GM21526 (cell line): ENCODE measurements around the gene RNF224.

Source experiments
- ATAC-seq: cut with Tn5 transposase; IDR thresholded peaks from one replicate; pipeline ENCODE4 v1.9.1; 2021; ENCODE audit warnings: moderate library complexity; ENCODE audit not compliant: unreplicated experiment, low FRiP score

Gene RNF224

DNA sequence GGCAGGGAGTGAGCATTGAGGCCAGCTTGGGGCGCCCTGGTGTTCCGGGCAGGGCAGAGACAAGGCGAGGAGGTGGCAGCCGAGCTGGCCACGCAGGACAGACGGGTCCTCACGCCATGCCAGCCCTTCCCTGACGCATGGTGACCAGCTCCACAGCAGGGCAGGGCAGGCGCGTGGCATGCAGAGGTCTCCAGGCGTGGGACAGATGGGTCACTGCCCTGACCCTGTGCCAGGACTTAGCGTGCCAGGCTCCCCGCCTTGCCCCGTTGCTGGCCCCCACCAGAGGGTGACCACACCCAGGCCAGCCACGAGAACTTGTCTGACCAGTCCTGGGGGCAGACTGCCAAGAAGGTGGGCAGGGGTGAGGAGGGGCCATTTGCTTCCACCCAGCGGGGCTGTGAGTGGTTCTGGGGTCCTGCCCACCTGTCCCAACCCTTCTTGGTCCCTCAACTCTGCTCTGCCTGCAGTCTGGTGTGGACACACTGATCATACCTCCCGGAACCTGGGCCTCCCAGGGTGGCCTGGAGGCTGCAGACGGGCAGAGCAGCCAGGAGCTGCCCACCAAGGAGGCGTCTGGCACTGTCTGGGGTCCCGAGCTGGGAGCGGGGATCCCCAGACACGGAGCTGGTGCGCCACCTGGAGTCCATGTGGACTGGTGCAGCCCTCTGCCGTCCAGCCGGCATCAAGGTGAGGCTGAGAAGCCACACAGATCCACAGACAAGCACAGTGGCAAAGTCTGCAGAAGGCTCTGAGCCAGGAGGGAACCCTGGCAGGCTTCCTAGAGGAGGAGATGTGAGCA, at the start of gene RNF224:
Gene RNF224, plus strand, starts transcription at position 449 of the 799 bp plus-strand sequence. CDS start 834 bp downstream, outside the sequence.
- ATAC-seq: no peak

- ATAC-seq: no peak
Observed at GRCh38 chr9:137178201-137178938, 48.9 kb upstream of the RNF224 start.

- no peak for ATAC-seq
Observed at GRCh38 chr9:137178939-137179630, 48.2 kb upstream of the RNF224 start.

DNA sequence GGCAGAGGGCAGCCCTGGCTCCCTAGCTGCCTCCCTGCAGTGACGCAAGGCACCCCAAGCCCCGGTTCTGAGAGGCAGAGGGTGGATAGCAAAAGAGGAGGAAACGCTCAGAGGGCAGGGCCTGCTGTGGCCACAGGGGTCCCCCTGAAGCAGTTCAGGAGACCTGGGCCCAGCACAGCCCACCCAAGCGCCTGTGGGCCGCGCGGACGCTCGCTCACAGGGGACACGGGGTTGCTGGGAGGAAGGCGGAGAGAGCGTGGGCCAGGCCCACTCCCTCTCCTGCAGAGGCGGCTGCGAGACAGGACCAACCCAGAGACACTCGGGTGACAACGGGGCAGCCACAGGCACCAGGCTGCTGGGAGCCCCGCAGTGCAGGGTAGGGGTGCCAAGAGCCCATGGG, 47.5 kb upstream of the RNF224 start:
- ATAC-seq: no peak

GRCh38 chr9:137180491-137180890, 46.8 kb upstream of the RNF224 start:
- no peak for ATAC-seq

DNA sequence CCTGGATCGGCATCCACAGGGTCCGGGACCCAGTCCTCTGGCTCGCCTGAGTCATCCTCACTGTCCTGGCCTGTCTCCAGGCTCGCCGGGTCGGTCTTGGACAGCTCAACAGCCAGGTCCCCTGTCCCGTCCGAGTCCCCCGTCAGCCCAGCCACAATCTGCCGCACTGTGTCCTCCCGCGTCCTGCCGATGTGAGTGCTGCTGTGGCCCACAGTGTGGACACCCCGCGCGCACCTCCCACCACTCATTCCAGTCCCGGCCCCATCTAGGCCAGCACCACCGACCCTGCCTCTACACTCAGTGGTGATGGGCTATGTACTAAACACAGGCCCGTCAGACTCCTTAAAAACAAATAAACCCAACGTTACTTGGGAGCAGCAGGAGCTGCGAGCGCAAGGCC, 45.6 kb upstream of the RNF224 start:
- no peak for ATAC-seq

DNA sequence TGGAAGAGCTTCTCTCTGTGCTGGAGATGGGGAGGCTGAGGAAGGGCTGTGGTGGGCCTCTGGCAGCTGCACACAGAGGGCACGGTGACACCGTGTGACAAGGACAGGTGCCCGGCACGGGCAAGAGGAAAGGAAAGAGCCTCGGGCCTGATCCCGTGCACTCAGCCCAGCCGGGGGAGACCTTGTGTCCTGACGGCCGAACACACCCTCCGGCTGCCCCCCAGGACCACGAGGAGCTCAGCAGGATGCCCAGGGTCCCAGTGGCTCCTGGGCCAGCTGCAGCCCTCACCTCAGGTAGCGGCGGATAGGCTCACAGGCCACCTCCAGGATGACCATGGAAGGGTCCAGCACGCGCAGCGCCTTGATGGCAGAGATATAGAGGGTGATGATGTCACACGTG, 44.5 kb upstream of the RNF224 start:
- no peak for ATAC-seq

DNA sequence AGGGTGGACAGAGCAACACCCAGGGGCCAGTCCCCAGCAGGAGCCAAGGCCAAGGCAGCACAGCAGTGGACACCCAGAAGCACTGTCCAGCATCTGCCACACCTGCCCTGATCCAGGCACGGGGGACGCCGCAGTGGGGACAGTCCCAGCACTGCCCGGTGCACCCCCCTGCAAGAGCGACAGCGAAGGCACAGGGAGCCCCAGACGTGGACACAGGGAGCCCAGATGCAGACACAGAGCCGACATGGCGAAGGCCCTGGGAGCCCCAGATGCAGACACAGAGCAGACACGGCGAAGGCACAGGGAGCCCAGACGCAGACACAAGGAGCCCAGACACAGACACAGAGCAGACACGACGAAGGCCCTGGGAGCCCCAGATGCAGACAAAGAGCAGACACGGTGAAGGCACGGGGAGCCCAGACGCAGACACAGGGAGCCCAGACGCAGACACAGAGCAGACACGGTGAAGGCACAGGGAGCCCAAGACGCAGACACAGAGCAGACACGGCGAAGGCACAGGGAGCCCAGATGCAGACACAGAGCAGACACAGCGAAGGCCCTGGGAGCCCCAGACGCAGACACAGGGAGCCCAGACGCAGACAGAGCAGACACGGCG, 43.2 kb upstream of the RNF224 start:
- no peak for ATAC-seq

GRCh38 chr9:137184881-137185660, 42.2 kb upstream of the RNF224 start:
- ATAC-seq: no peak

GRCh38 chr9:137185921-137186320, 41.4 kb upstream of the RNF224 start:
- ATAC-seq: no peak

- ATAC-seq: no peak
Observed at GRCh38 chr9:137186385-137186784, 40.9 kb upstream of the RNF224 start.

DNA sequence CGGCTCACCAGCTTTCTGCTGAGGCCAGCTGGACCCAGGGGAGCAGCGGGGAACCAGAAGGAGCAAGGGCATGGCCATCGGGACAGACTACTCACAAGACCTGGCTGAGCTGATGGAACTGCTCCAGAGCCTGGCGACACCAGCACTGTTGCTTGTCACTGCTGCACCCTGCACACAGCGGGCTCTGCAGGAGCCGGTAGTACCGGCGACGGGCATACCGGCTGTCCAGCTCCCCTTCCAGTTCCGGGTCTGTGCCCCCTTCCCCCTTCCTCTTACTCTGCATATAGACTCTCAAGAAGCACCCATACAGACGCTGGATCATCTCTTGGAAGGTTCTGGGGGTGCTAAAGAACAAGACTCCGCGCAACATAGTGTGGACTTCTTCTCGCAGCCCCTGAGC, 39.9 kb upstream of the RNF224 start:
- ATAC-seq: no peak

- no peak for ATAC-seq
Observed at GRCh38 chr9:137188086-137188489, 39.2 kb upstream of the RNF224 start.

GRCh38 chr9:137188490-137189296, 38.6 kb upstream of the RNF224 start, which contains the start of the genes ANAPC2 and SSNA1:
TSS of gene ANAPC2 (minus strand) at chr9:137188560. CDS start at chr9:137188532, 28 bp downstream.
TSS of gene SSNA1 (plus strand) at chr9:137188676. CDS start at chr9:137188727, 51 bp downstream.
- peak; percentile 63 for ATAC-seq

DNA sequence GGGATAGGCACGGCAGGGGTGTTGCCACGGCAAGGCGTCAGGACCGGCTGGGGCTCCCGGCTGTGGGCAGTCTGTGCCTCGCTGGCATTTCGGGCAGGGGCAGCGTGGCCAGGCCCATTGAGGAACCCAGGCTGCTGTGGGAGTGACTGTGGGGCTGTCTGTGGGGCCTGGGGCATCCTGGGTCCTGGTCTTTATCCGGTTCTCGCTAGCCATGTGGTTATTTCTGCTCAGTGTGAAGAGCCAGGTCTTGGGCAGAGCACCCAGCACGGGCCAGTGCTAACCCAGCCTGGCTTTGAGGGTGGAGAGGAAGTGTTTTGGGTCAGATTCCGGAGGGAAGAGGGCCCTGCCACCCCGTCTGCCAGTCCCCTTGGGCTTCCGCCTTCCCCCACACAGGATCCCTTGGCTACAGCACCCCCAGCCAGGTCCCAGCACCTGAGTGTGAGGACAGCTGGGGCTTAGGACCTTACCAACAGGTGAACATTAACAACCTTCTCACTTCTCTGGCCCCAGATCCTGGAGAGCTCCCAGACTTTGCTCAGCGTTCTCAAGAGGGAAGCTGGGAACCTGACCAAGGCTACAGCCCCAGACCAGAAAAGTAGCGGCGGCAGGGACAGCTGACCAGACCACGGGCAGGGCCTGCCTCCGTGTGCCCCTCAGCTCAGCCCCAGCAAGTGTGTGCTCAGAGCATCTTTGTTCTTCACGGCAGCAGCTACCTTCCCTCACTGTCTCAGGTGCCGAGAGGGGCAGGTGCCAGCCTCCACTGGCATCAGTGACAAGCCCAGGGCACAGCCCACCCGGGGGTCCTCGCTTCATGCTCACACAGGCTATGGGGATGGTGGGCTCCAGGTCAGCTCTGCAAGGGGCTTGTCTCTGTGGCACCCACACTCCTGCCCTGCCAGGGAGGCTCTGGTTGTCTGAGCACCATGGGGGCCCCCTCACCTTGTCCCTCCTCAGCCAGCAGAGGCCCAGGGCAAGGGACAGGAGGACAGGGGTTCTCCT, 37.7 kb upstream of the RNF224 start:
- no peak for ATAC-seq

GRCh38 chr9:137190315-137190856, 36.9 kb upstream of the RNF224 start:
- ATAC-seq: no peak

- ATAC-seq: no peak
Observed at GRCh38 chr9:137191245-137191644, 36.1 kb upstream of the RNF224 start.
